Neural crest cell (in vitro differentiated cells): ENCODE results near the gene RABL3. TPM values are rescaled to one million over a fixed set of nuclear protein-coding genes. Genes with fewer than 3 reads are reported as not detected.

Experiments
- total RNA-seq: library from RNA; stranded (reverse); gene quantifications from 2 replicates; pipeline ENCODE4 v1.2.1, GENCODE V29; 2021

Gene RABL3
- total RNA-seq, 1 donor from 2014 or later: 16.5 TPM

Other genes with a start within 250 kb of the RABL3 start
- gene NDUFB4, start 146.2 kb downstream of the RABL3 start, total RNA-seq: 116 and 117 TPM in 2 replicates
- gene HGD, start 60.3 kb downstream of the RABL3 start, total RNA-seq: 0.75 and 1.2 TPM in 2 replicates
- gene GTF2E1, start 228 bp upstream of the RABL3 start, total RNA-seq: 32.7 and 34.3 TPM in 2 replicates
- 3.0 and 4.3 TPM in 2 replicates for gene STXBP5L, start 165.7 kb upstream of the RABL3 start, total RNA-seq